SK-N-SH (cell line): ENCODE measurements around the gene PODXL2. TPM values are rescaled to one million over a fixed set of nuclear protein-coding genes. Genes with fewer than 3 reads are reported as not detected.

Source experiments
- CTCF ChIA-PET: fragments of 300-600, 350-600 bp; formaldehyde crosslinking; extraction: SDS; loops from one replicate; lab custom pipeline; 2021; lab: Yijun Ruan, JAX
- POLR2A ChIA-PET: fragments of 350-600 bp; sonication (Branson Sonifier 250); formaldehyde crosslinking; extraction: SDS; loops from one replicate; lab custom pipeline; 2020; ENCODE audit warnings: antibody characterized with exemption, inconsistent platforms; lab: Yijun Ruan, JAX
- DNase-seq: peaks from one replicate; pipeline ENCODE4 v3.0.0; 2012
- H2AFZ ChIP-seq: fragments of 200-600 bp; sonication (generic); 2 replicates; pipeline ENCODE4 v1.8.1; 2016; ENCODE audit warnings: antibody characterized with exemption, mild to moderate bottlenecking, low read depth
- H3F3A ChIP-seq: fragments of 200-600 bp; sonication (generic); replicated peaks from 2 replicates; pipeline ENCODE3; 2016; ENCODE audit warnings: antibody characterized with exemption, mild to moderate bottlenecking; ENCODE audit not compliant: insufficient read depth
- H3K27ac ChIP-seq, 2 experiments: fragments of 200-500 bp in 1 of 2; fragments of 200-600 bp in 1 of 2; sonication (Bioruptor generic) in 1 of 2; sonication (generic), shearing (Covaris generic) in 1 of 2; 2 replicates each; pipeline versions ENCODE4 v1.5.1 to v1.6.1; 2014 to 2016; ENCODE audit warnings: low read depth in 2 of 2, inconsistent platforms in 1 of 2, low read length in 1 of 2, mild to moderate bottlenecking in 1 of 2, mixed read lengths in 1 of 2
- H3K27me3 ChIP-seq: fragments of 200-600 bp; sonication (generic), shearing (Covaris generic); 2 replicates; pipeline ENCODE4 v1.6.1; 2016; ENCODE audit warnings: mixed run types; ENCODE audit not compliant: insufficient read depth
- H3K36me3 ChIP-seq, 2 experiments: fragments of 200-500 bp in 1 of 2; fragments of 200-600 bp in 1 of 2; sonication (Bioruptor generic) in 1 of 2; sonication (generic) in 1 of 2; replicated peaks in 1 of 2; 2 replicates each; pipeline versions ENCODE3 to v1.5.1; 2014 to 2016; ENCODE audit warnings: low read length in 1 of 2, mild to moderate bottlenecking in 1 of 2; ENCODE audit not compliant: insufficient read depth in 2 of 2, control insufficient read depth in 1 of 2
- H3K4me1 ChIP-seq, 2 experiments: fragments of 200-500 bp in 1 of 2; fragments of 200-600 bp in 1 of 2; sonication (Bioruptor generic) in 1 of 2; sonication (generic), shearing (Covaris generic) in 1 of 2; 2 replicates each; pipeline versions ENCODE4 v1.5.1 to v1.6.1; 2014 to 2016; ENCODE audit warnings: low read depth in 1 of 2, low read length in 1 of 2, mixed run types in 1 of 2; ENCODE audit not compliant: insufficient read depth in 2 of 2, control insufficient read depth in 1 of 2
- H3K4me2 ChIP-seq: fragments of 200-600 bp; sonication (generic), shearing (Covaris generic); 2 replicates; pipeline ENCODE4 v1.6.1; 2017; ENCODE audit warnings: mixed run types
- H3K4me3 ChIP-seq, 2 experiments: fragments of 200-500 bp in 1 of 2; fragments of 200-600 bp in 1 of 2; sonication (Bioruptor generic) in 1 of 2; sonication (generic), shearing (Covaris generic) in 1 of 2; 2 replicates each; pipeline versions ENCODE4 v1.5.1 to v1.8.1; 2014 to 2016; ENCODE audit warnings: low read depth in 2 of 2, inconsistent platforms in 1 of 2, low read length in 1 of 2, mild to moderate bottlenecking in 1 of 2, mixed read lengths in 1 of 2, moderate library complexity in 1 of 2
- H3K79me2 ChIP-seq: fragments of 200-600 bp; sonication (generic); 2 replicates; pipeline ENCODE4 v1.8.1; 2017; ENCODE audit warnings: mild to moderate bottlenecking; ENCODE audit not compliant: insufficient read depth
- H3K9ac ChIP-seq: fragments of 200-600 bp; sonication (generic); 2 replicates; pipeline ENCODE4 v1.6.1; 2017; ENCODE audit warnings: mixed run types
- H3K9me2 ChIP-seq: fragments of 200-600 bp; sonication (generic); 2 replicates; pipeline ENCODE4 v1.6.1; 2017; ENCODE audit warnings: mixed run types
- H3K9me3 ChIP-seq: fragments of 200-600 bp; sonication (generic); 2 replicates; pipeline ENCODE4 v1.6.1; 2017; ENCODE audit warnings: mixed run types, mild to moderate bottlenecking, moderate library complexity
- H4K20me1 ChIP-seq: fragments of 200-600 bp; sonication (generic); 2 replicates; pipeline ENCODE4 v1.6.1; 2017; ENCODE audit warnings: mild to moderate bottlenecking, mixed run types; ENCODE audit not compliant: insufficient read depth
- CHD2 ChIP-seq: fragments of 150-350 bp; IDR thresholded peaks from 2 replicates; pipeline ENCODE4 v1.6.1; 2018; ENCODE audit warnings: low read length; ENCODE audit not compliant: partially characterized antibody
- EP300 ChIP-seq, 2 experiments: IDR thresholded peaks; 2 replicates each; pipeline versions ENCODE4 v1.4.0 to v1.6.1; 2012; ENCODE audit warnings: borderline replicate concordance in 1 of 2, low read depth in 1 of 2, low read length in 1 of 2
- FOXM1 ChIP-seq: IDR thresholded peaks from 2 replicates; pipeline ENCODE4 v1.4.0; 2012; ENCODE audit warnings: low read depth, mild to moderate bottlenecking
- GABPA ChIP-seq: IDR thresholded peaks from 2 replicates; pipeline ENCODE4 v1.4.0; 2012; ENCODE audit warnings: low read depth, mild to moderate bottlenecking
- GATA2 ChIP-seq: sonication (generic); formaldehyde crosslinking; IDR thresholded peaks from 2 replicates; pipeline ENCODE4 v1.5.0; 2020; ENCODE audit warnings: mild to moderate bottlenecking, missing genetic modification reagents
- IRF3 ChIP-seq: fragments of 150-350 bp; IDR thresholded peaks from 2 replicates; pipeline ENCODE4 v1.6.1; 2016; ENCODE audit warnings: mild to moderate bottlenecking, low read depth, low read length
- JUND ChIP-seq: IDR thresholded peaks from 2 replicates; pipeline ENCODE4 v1.4.0; 2012
- MAX ChIP-seq: IDR thresholded peaks from 2 replicates; pipeline ENCODE4 v1.4.0; 2012; ENCODE audit warnings: low read depth
- MEF2A ChIP-seq: IDR thresholded peaks from 2 replicates; pipeline ENCODE4 v1.4.0; 2012; ENCODE audit warnings: low read depth, borderline replicate concordance
- PBX3 ChIP-seq: IDR thresholded peaks from 2 replicates; pipeline ENCODE4; 2012
- POLR2AphosphoS5 ChIP-seq: IDR thresholded peaks from 2 replicates; pipeline ENCODE4 v1.6.1; 2012; ENCODE audit warnings: low read depth, low read length
- REST ChIP-seq: IDR thresholded peaks from 2 replicates; pipeline ENCODE4 v1.6.1; 2012; ENCODE audit warnings: mild to moderate bottlenecking, low read depth, low read length, moderate library complexity
- RFX5 ChIP-seq: IDR thresholded peaks from 2 replicates; pipeline ENCODE4 v1.6.1; 2012; ENCODE audit warnings: mild to moderate bottlenecking, improper control_type of control experiment, low read length
- SIN3A ChIP-seq: IDR thresholded peaks from 2 replicates; pipeline ENCODE4 v1.6.1; 2012; ENCODE audit warnings: low read depth, mild to moderate bottlenecking, low read length, moderate library complexity, borderline replicate concordance
- SMC3 ChIP-seq: IDR thresholded peaks from 2 replicates; pipeline ENCODE4 v1.6.1; 2012; ENCODE audit warnings: low read depth, low read length, improper control_type of control experiment
- TCF12 ChIP-seq: IDR thresholded peaks from 2 replicates; pipeline ENCODE4 v1.4.0; 2012
- WGBS: methylation state at CpG from one replicate; pipeline ENCODE4 v1.1.6; 2017; ENCODE audit warnings: low lambda C conversion rate; 5-methylcytosine and 5-hydroxymethylcytosine counted together
- polyA plus RNA-seq, 3 experiments: library from polyadenylated mRNA; depleted of rRNA; stranded (reverse); fragments of >200 nt; gene quantifications; 2 replicates each; pipeline ENCODE4 v1.2.3, GENCODE V29; 2012

PODXL2 gene
- polyA plus RNA-seq, 1 of the 3 experiments (the other 2 are of a cell fraction): 27.5 TPM

GRCh38 chr3:127666676-127667075 lies 37.7 kb downstream of the PODXL2 start (continued):
- TF ChIP-seq SMC3: no peak
- no peak for TF ChIP-seq PBX3
- no peak for TF ChIP-seq GABPA
- no peak for TF ChIP-seq TCF12
- no peak for TF ChIP-seq RFX5
- TF ChIP-seq IRF3: no peak

GRCh38 chr3:127667119-127667681 lies 38.2 kb downstream of the PODXL2 start:
- H3K4me3 ChIP-seq: no peak overlapping the region
- no peak overlapping the region for H3K9ac ChIP-seq
- no peak overlapping the region for H2AFZ ChIP-seq
- no peaks in the 10 kb centered on the region for H3K27me3 ChIP-seq
- WGBS: 87% methylated on average over 6 of the region's 6 CpGs
- no peaks in the 10 kb centered on the region for H3F3A ChIP-seq
- H3K79me2 ChIP-seq: peaks cover 3% of the 10 kb centered on the region
- DNase-seq: no peak
- H4K20me1 ChIP-seq: no peaks in the 10 kb centered on the region
- H3K9me2 ChIP-seq: no peaks in the 10 kb centered on the region
- peaks cover 0 to 10% of the 10 kb centered on the region in 2 experiments for H3K36me3 ChIP-seq
- POLR2A ChIA-PET: no interaction called here
- no peak overlapping the region for H3K4me2 ChIP-seq
- no peak overlapping the region for H3K27ac ChIP-seq
- no peak for TF ChIP-seq EP300 (IDR thresholded peaks at IDR 0.05; ENCODE audit: borderline replicate concordance in 1 of 2, low read depth in 1 of 2, low read length in 1 of 2)
- CTCF ChIA-PET: interaction anchor here (1.0 kb wide), 1 partner anchor 29 kb away, joined by 4 read pairs; no protein-coding TSS in a partner anchor
- H3K9me3 ChIP-seq: no peaks in the 10 kb centered on the region
- H3K4me1 ChIP-seq: peaks cover 6% of the 10 kb centered on the region in 2 experiments; a peak in 1 of 4 replicates

GRCh38 chr3:127668906-127669305 lies 39.9 kb downstream of the PODXL2 start:
- WGBS: 93% methylated on average over 5 of the region's 7 CpGs
- ChIA-PET POLR2A (no interaction called here), CTCF (interaction anchor here (1.3 to 1.8 kb wide), 2 partner anchors 10 to 94 kb away, joined by 3 to 4 read pairs; no protein-coding TSS in a partner anchor)
- Histone ChIP-seq H4K20me1 (no peaks in the 10 kb centered on the region), H3K4me2 (no peak overlapping the region), H3K9me3 (no peaks in the 10 kb centered on the region), H3K4me1 (peaks cover 6 to 13% of the 10 kb centered on the region in 2 experiments; a peak in 1 of 4 replicates), H3K27ac (no peak overlapping the region), H2AFZ (no peak overlapping the region), H3F3A (no peaks in the 10 kb centered on the region), H3K36me3 (peaks cover 0 to 5% of the 10 kb centered on the region in 2 experiments), H3K27me3 (no peaks in the 10 kb centered on the region), H3K4me3 (no peak overlapping the region), H3K9ac (no peak overlapping the region), H3K79me2 (peaks cover 13% of the 10 kb centered on the region), H3K9me2 (no peaks in the 10 kb centered on the region)
- DNase-seq: no peak
- TF ChIP-seq TCF12 (no peak), SIN3A (no peak), JUND (no peak), POLR2AphosphoS5 (no peak), MEF2A (no peak), MAX (no peak), FOXM1 (no peak), CHD2 (no peak), SMC3 (no peak), REST (no peak), GATA2 (no peak), IRF3 (no peak)
